GM18508 (cell line): ENCODE data around the gene PRRG2.

ENCODE experiments used
- ATAC-seq: cut with Tn5 transposase; IDR thresholded peaks from one replicate; pipeline ENCODE4 v1.9.1; 2021; ENCODE audit warnings: moderate number of reproducible peaks; ENCODE audit not compliant: insufficient read depth, unreplicated experiment

Gene PRRG2

GRCh38 chr19:49556412-49557398, 24.4 kb upstream of the PRRG2 start:
- no peak for ATAC-seq

GRCh38 chr19:49557641-49558325, 23.3 kb upstream of the PRRG2 start:
- ATAC-seq = no peak

- no peak for ATAC-seq
Measured at GRCh38 chr19:49558591-49558990, 22.5 kb upstream of the PRRG2 start.

- no peak for ATAC-seq
Measured at GRCh38 chr19:49559443-49559842, 21.7 kb upstream of the PRRG2 start.

- no peak for ATAC-seq
Measured at GRCh38 chr19:49559928-49560327, 21.2 kb upstream of the PRRG2 start.

- no peak for ATAC-seq
Measured at GRCh38 chr19:49560358-49560900, 20.7 kb upstream of the PRRG2 start.

- no peak for ATAC-seq
Measured at GRCh38 chr19:49564616-49565045, 16.5 kb upstream of the PRRG2 start.

GRCh38 chr19:49565261-49565660, 15.9 kb upstream of the PRRG2 start:
- ATAC-seq = no peak

- ATAC-seq = no peak
Measured at GRCh38 chr19:49566302-49566701, 14.8 kb upstream of the PRRG2 start.

GRCh38 chr19:49567861-49568441, 13.2 kb upstream of the PRRG2 start:
- ATAC-seq = no peak

GRCh38 chr19:49570138-49570856, 10.8 kb upstream of the PRRG2 start:
- no peak for ATAC-seq

GRCh38 chr19:49570997-49571676, 10.0 kb upstream of the PRRG2 start:
- no peak for ATAC-seq

- ATAC-seq = no peak
Measured at GRCh38 chr19:49573009-49573408, 8.1 kb upstream of the PRRG2 start.

- ATAC-seq = no peak
Measured at GRCh38 chr19:49573425-49573824, 7.7 kb upstream of the PRRG2 start.

- ATAC-seq = no peak
Measured at GRCh38 chr19:49574206-49574755, 6.8 kb upstream of the PRRG2 start.

- no peak for ATAC-seq
Measured at GRCh38 chr19:49579193-49579592, 1.9 kb upstream of the PRRG2 start.

- ATAC-seq = no peak
Measured at GRCh38 chr19:49579947-49580263, 1.2 kb upstream of the PRRG2 start.

- ATAC-seq = no peak
Measured at GRCh38 chr19:49580264-49581006, 681 bp upstream of the PRRG2 start, which contains the start of gene NOSIP. Gene NOSIP, minus strand, starts transcription at chr19:49580556. Its CDS starts 19,865 bp downstream, at chr19:49560691.

GRCh38 chr19:49583239-49583638, 2.1 kb downstream of the PRRG2 start:
- ATAC-seq = no peak
